ENCODE data around the gene KCNC3. TPM values are rescaled to one million over a fixed set of nuclear protein-coding genes. Genes with fewer than 3 reads are reported as not detected.
A peak's percentile ranks its signal among the peaks of the same experiment; 100 is the strongest.

KCNC3 gene
- total RNA-seq, 1 donor from 2014 or later: 19.8 TPM

- no peak overlapping the region for H3K27ac Mint-ChIP-seq
- H3K36me3 Mint-ChIP-seq (ENCODE audit: insufficient read depth): peaks cover 56% of the 10 kb centered on the region
- peaks cover 11% of the 10 kb centered on the region for H3K9me3 Mint-ChIP-seq (ENCODE audit: low read depth)
Observed at GRCh38 chr19:50288954-50289353, 40.2 kb downstream of the KCNC3 start.

GRCh38 chr19:50287331-50287730, 41.8 kb downstream of the KCNC3 start:
- Mint-ChIP-seq H3K27ac (peak overlapping the region; percentile 46), H3K36me3 (ENCODE audit: insufficient read depth) (peaks cover 58% of the 10 kb centered on the region), H3K9me3 (ENCODE audit: low read depth) (peaks cover 11% of the 10 kb centered on the region), H3K4me1 (ENCODE audit: low read depth) (no peaks in the 10 kb centered on the region), H3K4me3 (ENCODE audit: low read depth) (no peak overlapping the region), H3K27me3 (no peaks in the 10 kb centered on the region)
- no peak for TF ChIP-seq CTCF (IDR thresholded peaks at IDR 0.05; ENCODE audit: unreplicated experiment)
- DNase-seq (ENCODE audit: low spot score, unreplicated experiment): no peak

More at GRCh38 chr19:50288954-50289353, 40.2 kb downstream of the KCNC3 start:
- no peak for DNase-seq (ENCODE audit: low spot score, unreplicated experiment)
- Mint-ChIP-seq H3K4me3 (ENCODE audit: low read depth) (no peak overlapping the region), H3K4me1 (ENCODE audit: low read depth) (no peaks in the 10 kb centered on the region), H3K27me3 (no peaks in the 10 kb centered on the region)
- no peak for TF ChIP-seq CTCF (IDR thresholded peaks at IDR 0.05; ENCODE audit: unreplicated experiment)

- no peaks in the 10 kb centered on the region for H3K4me1 Mint-ChIP-seq (ENCODE audit: low read depth)
- no peak overlapping the region for H3K4me3 Mint-ChIP-seq (ENCODE audit: low read depth)
- H3K27ac Mint-ChIP-seq: no peak overlapping the region
- DNase-seq (ENCODE audit: low spot score, unreplicated experiment): no peak
- no peak for TF ChIP-seq CTCF (IDR thresholded peaks at IDR 0.05; ENCODE audit: unreplicated experiment)
- peaks cover 58% of the 10 kb centered on the region for H3K36me3 Mint-ChIP-seq (ENCODE audit: insufficient read depth)
- H3K27me3 Mint-ChIP-seq: no peaks in the 10 kb centered on the region
- H3K9me3 Mint-ChIP-seq (ENCODE audit: low read depth): peaks cover 11% of the 10 kb centered on the region
Observed at GRCh38 chr19:50286443-50286842, 42.7 kb downstream of the KCNC3 start.

- Mint-ChIP-seq H3K27me3 (no peaks in the 10 kb centered on the region), H3K36me3 (ENCODE audit: insufficient read depth) (peaks cover 62% of the 10 kb centered on the region), H3K27ac (no peak overlapping the region), H3K9me3 (ENCODE audit: low read depth) (peaks cover 11% of the 10 kb centered on the region), H3K4me3 (ENCODE audit: low read depth) (no peak overlapping the region), H3K4me1 (ENCODE audit: low read depth) (no peaks in the 10 kb centered on the region)
- DNase-seq (ENCODE audit: low spot score, unreplicated experiment): no peak
- TF ChIP-seq CTCF (IDR thresholded peaks at IDR 0.05; ENCODE audit: unreplicated experiment): no peak
Observed at GRCh38 chr19:50285833-50286232, 43.3 kb downstream of the KCNC3 start.

- Mint-ChIP-seq H3K4me1 (ENCODE audit: low read depth) (no peaks in the 10 kb centered on the region), H3K27me3 (no peaks in the 10 kb centered on the region), H3K27ac (no peak overlapping the region), H3K9me3 (ENCODE audit: low read depth) (peaks cover 11% of the 10 kb centered on the region), H3K4me3 (ENCODE audit: low read depth) (no peak overlapping the region), H3K36me3 (ENCODE audit: insufficient read depth) (peaks cover 42% of the 10 kb centered on the region)
- no peak for TF ChIP-seq CTCF (IDR thresholded peaks at IDR 0.05; ENCODE audit: unreplicated experiment)
- no peak for DNase-seq (ENCODE audit: low spot score, unreplicated experiment)
Observed at GRCh38 chr19:50281491-50281890, 47.7 kb downstream of the KCNC3 start.

All from progenitor cell of endocrine pancreas (in vitro differentiated cells).